Epithelial cell of proximal tubule (primary cell): ENCODE measurements around the gene NDUFA13. TPM values are rescaled to one million over a fixed set of nuclear protein-coding genes. Genes with fewer than 3 reads are reported as not detected.
"Not testable (repeated sequence)": the region's sequence is repeated elsewhere in the genome, so short reads cannot be mapped to it uniquely, and the experiment has no call there.

Experiments
- DNase-seq: peaks from one replicate; pipeline ENCODE4 v3.0.0-alpha.2; 2011; ENCODE audit warnings: low read depth
- H3K4me3 ChIP-seq: 2 replicates; pipeline ENCODE4 v1.5.1; 2011; ENCODE audit warnings: low read depth, mild to moderate bottlenecking, low read length
- CTCF ChIP-seq: conservative IDR thresholded peaks from 2 replicates; pipeline ENCODE4 v1.5.1; 2012; ENCODE audit warnings: low read depth, mild to moderate bottlenecking, low read length
- total RNA-seq: library from RNA; depleted of rRNA; stranded (reverse); fragments of >200 nt; gene quantifications from 2 replicates; pipeline ENCODE4 v1.2.3, GENCODE V29; 2015

The NDUFA13 gene
- total RNA-seq, result 166 and 181 TPM in 2 replicates

- peak within 1 kb of the TSS; percentile 90 for H3K4me3 ChIP-seq
- peak; percentile 36 for DNase-seq
- TF ChIP-seq CTCF, result peak; percentile 25
Observed at GRCh38 chr19:19515642-19516519, at the start of gene NDUFA13. Gene NDUFA13 (plus strand): TSS chr19:19516225. CDS start chr19:19516239, 14 bp downstream.

- TF ChIP-seq CTCF, result no peak
- H3K4me3 ChIP-seq, result no peak overlapping the region
- no peak for DNase-seq
Observed at GRCh38 chr19:19468424-19469050, 47.5 kb upstream of the NDUFA13 start.

GRCh38 chr19:19470579-19470978 is 45.4 kb upstream of the NDUFA13 start:
- no peak for TF ChIP-seq CTCF
- no peak overlapping the region for H3K4me3 ChIP-seq
- no peak for DNase-seq

- no peak for TF ChIP-seq CTCF
- H3K4me3 ChIP-seq, result no peak overlapping the region
- DNase-seq, result no peak
Observed at GRCh38 chr19:19471682-19472081, 44.3 kb upstream of the NDUFA13 start.

GRCh38 chr19:19472106-19472505 is 43.9 kb upstream of the NDUFA13 start:
- H3K4me3 ChIP-seq, DNase-seq: not testable (repeated sequence)

- H3K4me3 ChIP-seq, result no peak overlapping the region
Observed at GRCh38 chr19:19475015-19475765, 40.8 kb upstream of the NDUFA13 start.

More at GRCh38 chr19:19475015-19475765, 40.8 kb upstream of the NDUFA13 start:
- TF ChIP-seq CTCF, result no peak
- no peak for DNase-seq
